ENCODE data around the gene ACTR1A.

DNA sequence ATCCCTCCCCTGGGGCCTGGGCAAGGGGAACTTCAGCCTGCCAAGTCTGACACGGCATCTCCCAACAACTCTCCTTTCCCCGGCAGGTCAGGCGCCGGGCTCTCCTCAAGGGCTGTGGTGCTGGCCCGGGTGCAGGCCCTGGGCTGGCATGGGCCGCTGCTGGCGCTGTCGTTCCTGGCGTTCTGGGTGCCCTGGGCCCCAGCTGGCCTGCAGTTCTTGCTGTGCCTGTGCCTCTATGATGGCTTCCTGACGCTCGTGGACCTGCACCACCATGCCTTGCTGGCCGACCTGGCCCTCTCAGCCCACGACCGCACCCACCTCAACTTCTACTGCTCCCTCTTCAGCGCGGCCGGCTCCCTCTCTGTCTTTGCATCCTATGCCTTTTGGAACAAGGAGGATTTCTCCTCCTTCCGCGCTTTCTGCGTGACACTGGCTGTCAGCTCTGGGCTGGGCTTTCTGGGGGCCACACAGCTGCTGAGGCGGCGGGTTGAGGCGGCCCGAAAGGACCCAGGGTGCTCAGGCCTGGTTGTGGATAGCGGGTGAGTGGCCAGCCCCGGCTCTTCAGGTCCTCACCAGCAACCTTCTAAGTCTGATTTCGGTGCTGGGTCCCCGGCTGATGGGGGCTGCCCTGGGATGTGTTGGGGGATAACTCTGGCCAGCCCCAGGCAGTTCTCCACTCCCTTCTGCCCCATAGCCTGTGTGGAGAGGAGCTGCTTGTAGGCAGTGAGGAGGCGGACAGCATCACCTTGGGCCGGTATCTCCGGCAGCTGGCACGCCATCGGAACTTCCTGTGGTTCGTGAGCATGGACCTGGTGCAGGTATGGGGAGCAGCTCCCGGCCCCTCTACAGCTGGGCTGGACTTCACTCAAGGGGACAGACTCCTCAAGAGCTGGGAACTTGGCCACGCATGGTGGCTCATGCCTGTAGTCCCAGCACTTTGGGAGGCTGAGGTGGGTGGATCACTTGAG is 31.6 kb downstream of the ACTR1A start:
- TF ChIP-seq NFRKB (IDR thresholded peaks at IDR 0.05) (no peak), FOXA1 (IDR thresholded peaks at IDR 0.05) (no peak), HDGF (IDR thresholded peaks at IDR 0.05; ENCODE audit: borderline replicate concordance) (no peak), ELF4 (IDR thresholded peaks at IDR 0.05) (no peak), BHLHE40 (IDR thresholded peaks at IDR 0.05; ENCODE audit: borderline replicate concordance) (no peak), L3MBTL2 (conservative IDR thresholded peaks at IDR 0.05) (no peak), FOXM1 (IDR thresholded peaks at IDR 0.05; ENCODE audit: borderline replicate concordance) (no peak), SP1 (IDR thresholded peaks at IDR 0.05) (no peak), ARNT (IDR thresholded peaks at IDR 0.05) (no peak)

Data from HEK293T (cell line).